ENCODE measurements around the gene PNLIP. TPM values are rescaled to one million over a fixed set of nuclear protein-coding genes. Genes with fewer than 3 reads are reported as not detected.

PNLIP gene
- total and polyA plus RNA-seq, 9 of the 15 experiments (the other 6 are each of a cell fraction or from before 2014, with no cell fraction given): 0.69 TPM; not detected in 8

- TF ChIP-seq ZEB2 (IDR thresholded peaks at IDR 0.05) (no peak), ETV5 (CRISPR knock-in tag; IDR thresholded peaks at IDR 0.05; ENCODE audit: low read depth) (no peak), ZNF41 (CRISPR knock-in tag; conservative IDR thresholded peaks at IDR 0.05) (no peak), TAL1 (IDR thresholded peaks at IDR 0.05) (no peak), HEY1 (CRISPR knock-in tag; IDR thresholded peaks at IDR 0.05; ENCODE audit: borderline replicate concordance) (no peak), HLTF (IDR thresholded peaks at IDR 0.05) (no peak), FOXJ3 (CRISPR knock-in tag; IDR thresholded peaks at IDR 0.05) (no peak), SIX5 (IDR thresholded peaks at IDR 0.05; ENCODE audit: borderline replicate concordance in 1 of 2, insufficient read depth in 1 of 2, low read depth in 1 of 2, low read length in 2 of 2) (no peak), TCF15 (CRISPR knock-in tag; IDR thresholded peaks at IDR 0.05) (no peak), POLR2G (IDR thresholded peaks at IDR 0.05; ENCODE audit: low read depth, low read length) (no peak), NCOA1 (IDR thresholded peaks at IDR 0.05; ENCODE audit: low read depth) (no peak), ZZZ3 (IDR thresholded peaks at IDR 0.05) (no peak), MAX (CRISPR knock-in tag; IDR thresholded peaks at IDR 0.05) (no peak), ZC3H11A (IDR thresholded peaks at IDR 0.05; ENCODE audit: low read depth, low read length) (no peak), ZNF354B (CRISPR knock-in tag; IDR thresholded peaks at IDR 0.05) (no peak), ZBTB33 (CRISPR knock-in tag; IDR thresholded peaks at IDR 0.05) (no peak), KDM5B (IDR thresholded peaks at IDR 0.05; ENCODE audit: insufficient replicate concordance, low read depth, low read length) (no peak), SNIP1 (IDR thresholded peaks at IDR 0.05; ENCODE audit: low read depth) (no peak), E2F3 (CRISPR knock-in tag; IDR thresholded peaks at IDR 0.05) (no peak), HMG20A (CRISPR knock-in tag; conservative IDR thresholded peaks at IDR 0.05) (no peak)
- DNase-seq (ENCODE audit: extremely low read depth in 1 of 4, low spot score in 3 of 4) (no peak), ATAC-seq (no peak), FAIRE-seq (no peak)
- WGBS (ENCODE audit: insufficient coverage, low coverage, missing lambda C conversion rate): 0% methylated on average over 7 of the region's 8 CpGs
- H3K36me3 ChIP-seq (ENCODE audit: control insufficient read depth, insufficient read depth, low read length): no peaks in the 10 kb centered on the region
- peaks cover 0 to 13% of the 10 kb centered on the region in 2 experiments; a peak in 2 of 5 replicates for H3K27me3 ChIP-seq (ENCODE audit: control insufficient read depth in 2 of 2, insufficient read depth in 2 of 2, low read length in 2 of 2)
- no peak overlapping the region for H3K27ac ChIP-seq (ENCODE audit: extremely low read depth, low read depth, low read length)
- no peaks in the 10 kb centered on the region for H4K20me1 ChIP-seq (replicated peaks; ENCODE audit: control insufficient read depth, insufficient read depth, low read length)
- H3K79me2 ChIP-seq (ENCODE audit: control insufficient read depth, insufficient read depth, low read length): no peaks in the 10 kb centered on the region
- no peak overlapping the region for H3K9ac ChIP-seq (ENCODE audit: insufficient read depth in 1 of 2, low read depth in 2 of 2, low read length in 2 of 2)
- no TSS peak for BruUV-seq (replicated peaks)
- H3K4me1 ChIP-seq (replicated peaks in 1 of 2; ENCODE audit: control insufficient read depth in 2 of 2, insufficient read depth in 2 of 2, low read length in 2 of 2): peaks cover 0 to 7% of the 10 kb centered on the region in 2 experiments; a peak in 2 of 5 replicates
- ChIA-PET CTCF (ENCODE audit: low intra/inter-chr PET ratio) (no interaction called here), POLR2A (no interaction called here)
- H3K9me3 ChIP-seq (replicated peaks; ENCODE audit: control insufficient read depth, insufficient read depth, low read depth, low read length): no peaks in the 10 kb centered on the region
- in situ Hi-C loops (cut with MboI): no loop called here
- H3K9me1 ChIP-seq (ENCODE audit: control insufficient read depth, insufficient read depth, low read length): no peaks in the 10 kb centered on the region
- H3K4me2 ChIP-seq (ENCODE audit: insufficient read depth, low read length): no peak overlapping the region
- H3K4me3 ChIP-seq: no peak overlapping the region
- intact Hi-C loops (cut with micrococcal nuclease): no loop called here
- H2AFZ ChIP-seq (ENCODE audit: low read depth, low read length): no peak overlapping the region
These were observed 60.3 kb downstream of the PNLIP start for GRCh38 chr10:116606061-116606483.
